ENCODE measurements around the gene RNF121.

Gene RNF121

DNA sequence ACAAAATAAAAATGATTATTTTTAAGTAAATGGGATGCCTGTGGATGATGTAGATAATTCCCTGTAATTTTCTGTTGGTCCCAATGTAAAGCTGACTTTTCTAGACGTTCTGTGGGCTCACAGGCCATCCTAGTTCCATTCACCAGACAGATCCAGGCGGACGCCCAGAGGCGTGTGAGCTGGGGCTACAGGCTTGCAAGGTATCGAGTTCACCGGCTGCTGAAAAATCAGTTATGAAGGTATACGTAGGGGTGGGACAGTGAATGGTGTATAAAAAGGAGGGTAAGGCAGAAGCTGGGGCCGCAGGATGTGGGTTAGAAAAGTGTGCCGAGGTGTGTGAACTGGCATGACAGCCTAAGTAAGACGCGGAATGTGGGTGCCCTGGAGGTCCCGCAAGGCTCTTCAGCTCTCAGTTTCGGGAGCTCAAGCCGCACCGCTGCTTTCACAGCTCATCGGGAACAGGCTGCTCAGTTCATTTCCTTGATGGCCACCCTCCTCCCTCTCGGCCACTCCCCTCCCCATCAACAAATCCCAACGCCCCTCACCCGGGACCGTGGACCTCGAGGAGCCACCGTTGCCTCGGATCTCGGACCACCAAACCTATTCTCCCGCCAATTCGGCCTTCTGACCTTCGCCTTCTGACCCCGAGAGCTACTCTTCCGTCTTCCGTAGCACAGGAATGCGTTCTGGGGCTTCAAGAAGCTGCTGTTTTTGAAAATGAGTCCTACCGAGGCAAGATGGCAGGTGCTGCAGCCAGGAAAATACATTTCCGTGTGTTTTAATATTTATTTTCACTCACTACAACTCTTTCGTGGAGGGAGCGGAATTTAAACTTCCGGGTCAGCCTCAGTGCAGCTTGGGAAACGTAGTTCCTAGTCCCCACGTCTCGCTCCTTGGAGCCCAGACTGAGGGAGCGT, 768 bp upstream of the RNF121 start, which contains the start of gene XNDC1N:
Gene XNDC1N (minus strand): TSS at position 775 of the 917 bp plus-strand sequence. CDS start 5,241 bp downstream, outside the sequence.
- Mint-ChIP-seq H3K27ac (peak within 1 kb of the TSS; percentile 100), H3K4me3 (peak within 1 kb of the TSS; percentile 99), H3K36me3 (peaks cover 43% of the 10 kb centered on the region), H3K4me1 (peaks cover 52% of the 10 kb centered on the region), H3K9me3 (no peaks in the 10 kb centered on the region)
- DNase-seq (ENCODE audit: low spot score in 2 of 2) (peak; percentile 51 to 90), ATAC-seq (peak; percentile 88)

DNA sequence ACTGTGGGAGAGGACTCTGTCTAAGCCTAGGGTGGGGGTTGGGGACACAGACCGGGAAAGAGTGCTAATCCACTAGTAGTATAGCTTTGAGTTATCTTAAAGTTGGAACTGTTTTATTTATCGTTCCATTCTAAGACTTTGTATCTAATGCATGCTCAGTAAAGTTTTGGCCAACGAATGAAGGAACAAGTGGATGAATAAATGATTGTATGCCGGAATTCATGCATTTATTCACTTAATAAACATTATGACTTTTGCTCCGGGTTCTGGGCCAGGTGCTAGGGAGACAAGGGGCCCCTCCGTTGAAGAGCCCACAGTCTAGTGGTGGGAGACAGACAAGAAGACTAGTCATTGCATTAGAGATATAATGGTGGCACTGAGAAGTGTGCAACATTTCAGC, 645 bp downstream of the RNF121 start:
- H3K4me1 Mint-ChIP-seq, result peaks cover 63% of the 10 kb centered on the region
- H3K9me3 Mint-ChIP-seq, result no peaks in the 10 kb centered on the region
- no peak for ATAC-seq
- H3K4me3 Mint-ChIP-seq, result peak overlapping the region; percentile 99
- no peak for DNase-seq (ENCODE audit: low spot score in 2 of 2)
- H3K27ac Mint-ChIP-seq, result peak overlapping the region; percentile 100
- H3K36me3 Mint-ChIP-seq, result peaks cover 37% of the 10 kb centered on the region

DNA sequence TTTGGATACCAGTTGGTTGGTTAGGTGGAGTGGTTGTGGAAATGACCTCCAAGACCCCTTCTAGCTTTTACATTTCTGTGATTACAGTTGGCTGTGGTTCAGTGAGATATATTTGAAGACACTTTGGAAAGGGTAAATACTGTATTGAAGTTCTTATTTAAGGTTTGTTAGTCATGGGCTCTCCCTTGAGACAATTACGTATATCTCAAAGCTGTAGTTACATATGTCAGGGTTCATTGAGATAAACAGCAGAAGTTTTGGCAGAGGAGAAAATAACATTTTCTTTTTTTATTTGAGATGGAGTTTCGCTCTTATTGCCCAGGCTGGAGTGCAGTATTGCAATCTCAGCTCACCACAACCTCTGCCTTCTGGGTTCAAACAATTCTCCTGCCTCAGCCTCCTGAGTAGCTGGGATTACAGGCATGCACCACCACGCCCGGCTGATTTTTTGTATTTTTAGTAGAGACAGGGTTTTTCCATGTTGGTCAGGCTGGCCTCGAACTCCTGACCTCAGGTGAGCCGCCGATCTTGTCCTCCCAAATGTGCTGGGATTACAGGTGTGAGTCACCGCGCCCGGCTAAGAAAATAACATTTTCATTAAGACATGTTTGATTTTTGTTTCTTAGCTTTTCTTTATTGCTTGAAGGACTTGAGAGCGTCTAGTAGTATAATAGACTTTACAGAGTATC, 1.9 kb downstream of the RNF121 start:
- DNase-seq (ENCODE audit: low spot score in 2 of 2) (no peak), ATAC-seq (no peak)
- peaks cover 34% of the 10 kb centered on the region for H3K36me3 Mint-ChIP-seq
- peak overlapping the region; percentile 100 for H3K27ac Mint-ChIP-seq
- H3K4me3 Mint-ChIP-seq, result peak overlapping the region; percentile 99
- H3K4me1 Mint-ChIP-seq, result peaks cover 66% of the 10 kb centered on the region
- no peaks in the 10 kb centered on the region for H3K9me3 Mint-ChIP-seq

DNA sequence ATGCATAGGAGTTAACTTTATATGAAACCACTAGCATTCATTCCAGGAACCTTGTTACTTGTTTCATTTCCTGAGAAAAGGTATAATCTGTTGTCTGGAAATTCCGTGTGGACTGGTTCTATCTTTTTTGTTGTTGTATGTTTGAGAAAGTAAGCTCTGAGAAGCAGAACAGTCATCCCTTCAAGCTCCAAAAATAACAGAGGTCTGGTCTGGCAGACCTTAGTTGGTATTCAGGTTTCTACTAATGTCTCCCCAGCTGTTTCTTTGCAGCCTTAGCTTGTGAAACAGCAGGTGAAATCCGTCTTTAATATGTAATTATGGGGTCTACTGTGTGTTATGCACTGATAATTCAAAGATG, 2.4 kb downstream of the RNF121 start:
- Mint-ChIP-seq H3K27ac (peak overlapping the region; percentile 27), H3K9me3 (no peaks in the 10 kb centered on the region), H3K4me1 (peaks cover 66% of the 10 kb centered on the region), H3K4me3 (peak overlapping the region; percentile 99), H3K36me3 (peaks cover 32% of the 10 kb centered on the region)
- DNase-seq (ENCODE audit: low spot score in 2 of 2) (no peak), ATAC-seq (no peak)

DNA sequence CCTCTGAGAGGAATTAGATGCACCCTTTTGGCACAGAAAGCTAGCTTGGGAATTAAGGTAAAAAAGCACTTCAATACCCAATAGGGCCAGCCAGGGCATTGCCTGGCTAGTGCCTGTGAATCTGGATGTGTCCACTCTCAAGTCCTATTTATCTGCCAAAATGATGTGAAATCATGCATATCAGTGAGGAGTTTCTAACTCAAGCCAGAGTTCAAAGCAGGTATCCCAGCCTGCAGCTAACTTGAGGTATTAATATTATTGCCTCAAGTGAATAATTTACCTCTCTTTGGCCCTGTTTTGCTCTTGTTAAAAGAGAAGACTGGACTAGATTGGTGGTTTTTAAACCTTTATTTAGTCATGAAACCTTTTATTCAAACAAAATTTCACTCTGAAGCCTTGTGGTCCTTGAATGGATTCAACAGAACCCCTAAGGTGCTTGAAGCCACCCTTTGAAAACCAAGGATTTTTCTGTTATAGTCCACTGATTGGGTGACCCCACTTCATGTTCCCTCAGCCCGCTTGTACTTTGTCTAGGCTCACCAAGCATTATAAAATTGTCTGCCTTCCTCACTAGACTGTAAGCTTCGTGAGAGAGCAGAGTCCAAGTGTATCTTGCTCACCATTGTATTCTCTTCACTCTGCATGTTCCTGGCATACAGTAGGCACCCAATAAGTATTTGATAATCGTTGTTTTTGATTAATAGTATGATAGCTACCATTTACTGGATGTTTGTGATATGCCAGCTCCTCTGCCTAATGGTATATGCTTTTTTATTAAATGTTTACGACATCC, 4.5 kb downstream of the RNF121 start:
- no peaks in the 10 kb centered on the region for H3K9me3 Mint-ChIP-seq
- H3K27ac Mint-ChIP-seq, result peak overlapping the region; percentile 43
- DNase-seq (ENCODE audit: low spot score in 2 of 2) (no peak), ATAC-seq (no peak)
- H3K4me3 Mint-ChIP-seq, result peak overlapping the region; percentile 10
- H3K36me3 Mint-ChIP-seq, result peaks cover 38% of the 10 kb centered on the region
- H3K4me1 Mint-ChIP-seq, result peaks cover 53% of the 10 kb centered on the region

DNA sequence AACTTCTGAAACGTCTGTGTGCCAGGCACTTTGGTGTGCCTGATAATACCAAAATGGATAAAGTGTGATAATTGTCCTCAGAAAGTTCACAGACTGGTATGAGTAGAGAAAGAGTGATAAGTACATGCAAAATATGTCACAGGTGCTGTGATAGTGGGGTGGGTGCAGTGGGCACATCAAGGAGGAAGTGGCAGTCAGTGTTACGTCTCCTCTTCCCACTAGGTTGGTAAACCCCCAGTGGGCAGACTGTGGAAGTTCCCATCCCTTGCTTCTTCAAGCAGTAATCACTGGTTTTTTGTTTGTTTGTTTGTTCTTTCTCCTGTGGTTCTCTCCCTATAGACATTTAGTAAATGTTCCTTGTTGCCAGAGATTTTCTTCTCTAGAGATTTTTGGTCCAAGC, 5.4 kb downstream of the RNF121 start:
- DNase-seq (ENCODE audit: low spot score in 2 of 2), result no peak
- Mint-ChIP-seq H3K36me3 (peaks cover 29% of the 10 kb centered on the region), H3K4me1 (peaks cover 45% of the 10 kb centered on the region), H3K4me3 (peak overlapping the region; percentile 10), H3K27ac (peak overlapping the region; percentile 43), H3K9me3 (no peaks in the 10 kb centered on the region)
- ATAC-seq, result peak; percentile 72

DNA sequence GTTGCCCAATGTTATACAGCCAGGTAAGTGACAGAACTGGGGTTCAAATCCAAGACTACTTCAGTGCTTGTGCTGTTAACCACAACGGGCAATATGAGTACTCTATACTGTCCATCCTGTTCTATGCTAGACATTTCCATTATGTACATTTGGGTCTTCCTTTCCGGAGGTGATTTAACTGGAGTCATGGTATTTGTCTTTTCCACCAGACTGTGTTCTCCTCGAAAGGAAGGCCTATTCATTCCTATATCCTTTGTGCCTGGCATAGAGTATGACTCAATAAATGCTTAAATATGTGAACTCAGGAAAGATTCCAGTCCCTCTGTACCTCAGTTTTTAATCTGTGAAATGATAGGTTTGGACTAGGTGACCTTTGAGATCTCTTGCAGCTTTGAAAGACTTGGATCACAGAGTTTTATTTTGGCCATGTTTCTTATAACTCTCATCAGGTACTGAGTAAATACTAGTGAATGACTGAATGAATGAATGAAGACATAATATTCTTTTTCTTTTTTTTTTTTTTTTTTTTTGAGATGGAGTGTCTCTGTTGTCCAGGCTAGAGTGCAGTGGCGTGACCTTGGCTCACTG, 6.6 kb downstream of the RNF121 start:
- Mint-ChIP-seq H3K27ac (no peak overlapping the region), H3K9me3 (no peaks in the 10 kb centered on the region), H3K36me3 (peaks cover 25% of the 10 kb centered on the region), H3K4me3 (no peak overlapping the region), H3K4me1 (peaks cover 33% of the 10 kb centered on the region)
- ATAC-seq, result no peak
- no peak for DNase-seq (ENCODE audit: low spot score in 2 of 2)

DNA sequence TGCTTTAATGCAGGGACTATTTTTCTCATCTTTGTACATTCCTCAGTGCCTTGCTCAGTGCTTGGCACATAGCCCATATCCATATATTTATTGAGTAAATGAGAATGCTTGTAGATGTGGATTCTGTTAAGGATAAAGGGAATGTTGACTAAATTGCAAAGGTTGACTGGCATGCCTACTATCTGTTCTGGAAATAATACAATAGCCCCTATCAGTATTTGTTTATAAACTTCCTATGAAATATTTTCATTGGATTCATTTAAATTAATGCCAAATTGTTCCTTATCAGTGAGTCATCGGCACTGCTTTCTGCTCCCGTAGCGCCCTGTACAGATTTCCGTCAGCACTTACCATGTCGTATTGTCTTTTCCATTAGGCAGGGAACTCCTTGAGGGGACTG, 8.0 kb downstream of the RNF121 start:
- ATAC-seq (no peak), DNase-seq (ENCODE audit: low spot score in 2 of 2) (no peak)
- Mint-ChIP-seq H3K4me3 (no peak overlapping the region), H3K27ac (no peak overlapping the region), H3K36me3 (peaks cover 25% of the 10 kb centered on the region), H3K9me3 (no peaks in the 10 kb centered on the region), H3K4me1 (peaks cover 19% of the 10 kb centered on the region)

DNA sequence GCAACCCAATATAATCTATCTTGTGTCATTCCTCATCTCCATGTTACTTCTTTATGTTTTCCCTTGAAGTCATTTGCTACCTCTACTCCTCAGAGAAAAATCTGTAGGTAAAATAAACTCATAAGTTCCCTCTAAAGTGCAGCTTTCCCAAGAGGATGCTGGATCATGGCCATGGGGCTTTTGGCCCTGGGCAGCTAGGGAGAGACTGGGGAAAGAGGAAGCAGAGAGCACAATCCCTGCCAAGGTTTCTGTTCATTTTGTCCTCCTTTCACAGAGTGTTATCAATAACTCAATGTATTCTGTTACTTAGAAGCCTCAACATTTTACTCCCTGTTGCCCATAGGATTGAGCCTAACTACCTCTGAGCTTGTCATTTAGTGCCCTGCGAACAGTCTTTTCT, 9.0 kb downstream of the RNF121 start:
- H3K27ac Mint-ChIP-seq, result no peak overlapping the region
- H3K36me3 Mint-ChIP-seq, result peaks cover 25% of the 10 kb centered on the region
- no peak for DNase-seq (ENCODE audit: low spot score in 2 of 2)

DNA sequence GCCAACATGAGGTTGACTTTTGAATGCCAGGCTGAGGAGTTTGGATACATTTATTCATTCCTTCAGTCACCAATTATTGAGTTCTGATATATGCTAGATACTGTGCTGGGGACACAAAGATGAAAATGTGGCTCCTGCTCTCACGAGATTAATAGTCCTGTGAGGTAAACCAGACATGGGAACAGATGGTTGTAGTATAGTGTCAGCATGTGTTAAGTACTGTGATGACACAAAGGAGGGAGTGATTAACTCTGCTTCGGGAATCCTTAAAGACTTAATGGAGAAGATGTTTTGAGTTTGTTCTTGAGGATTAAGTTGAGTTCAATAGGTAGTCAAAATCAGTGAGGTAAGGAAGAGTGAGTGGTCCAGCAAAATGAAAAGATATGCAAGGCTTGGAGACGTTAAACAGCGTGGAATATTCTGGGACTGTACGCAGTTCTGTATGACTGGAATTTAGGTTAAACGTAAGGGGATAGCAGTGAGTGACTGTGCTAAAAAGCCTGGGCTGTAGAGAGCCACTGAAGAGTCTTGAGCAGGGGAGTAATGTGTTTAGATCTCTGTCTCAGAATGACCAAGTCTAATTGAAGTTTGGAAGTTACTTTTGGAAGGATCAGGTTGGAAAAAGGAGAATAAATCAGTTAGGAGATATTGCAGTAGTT, 11.8 kb downstream of the RNF121 start:
- H3K4me1 Mint-ChIP-seq, result peaks cover 14% of the 10 kb centered on the region

More for the DNA sequence above, 9.0 kb downstream of the RNF121 start:
- no peak for ATAC-seq
- H3K4me1 Mint-ChIP-seq, result peaks cover 15% of the 10 kb centered on the region
- no peak overlapping the region for H3K4me3 Mint-ChIP-seq
- H3K9me3 Mint-ChIP-seq, result no peaks in the 10 kb centered on the region

DNA sequence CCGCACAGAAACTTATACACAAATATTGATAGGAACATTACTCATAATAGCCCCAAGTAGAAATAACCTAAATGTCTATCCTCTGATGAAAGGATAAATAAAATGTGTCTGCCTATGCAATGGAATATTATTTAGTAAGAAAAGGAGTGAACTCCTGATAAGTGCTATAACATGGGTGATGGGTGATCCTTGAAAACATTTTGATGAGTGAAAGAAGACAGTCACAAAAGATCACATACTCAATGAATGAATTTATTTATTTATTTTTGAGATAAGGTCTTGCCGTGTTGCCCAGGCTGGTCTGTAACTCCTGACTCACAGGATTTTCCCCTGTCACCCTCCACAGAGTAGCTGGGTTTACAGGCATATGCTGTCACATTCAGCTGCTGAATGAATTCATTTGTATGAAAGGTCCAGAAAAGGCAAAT, 17.3 kb downstream of the RNF121 start:
- Mint-ChIP-seq H3K4me3 (peak overlapping the region; percentile 2), H3K9me3 (no peaks in the 10 kb centered on the region), H3K4me1 (peaks cover 35% of the 10 kb centered on the region), H3K27ac (peak overlapping the region; percentile 38), H3K36me3 (peaks cover 44% of the 10 kb centered on the region)
- DNase-seq (ENCODE audit: low spot score in 2 of 2) (no peak), ATAC-seq (peak; percentile 80)

More for the DNA sequence above, 11.8 kb downstream of the RNF121 start:
- Mint-ChIP-seq H3K27ac (no peak overlapping the region), H3K4me3 (no peak overlapping the region), H3K9me3 (no peaks in the 10 kb centered on the region), H3K36me3 (peaks cover 32% of the 10 kb centered on the region)
- ATAC-seq (no peak), DNase-seq (ENCODE audit: low spot score in 2 of 2) (no peak)

DNA sequence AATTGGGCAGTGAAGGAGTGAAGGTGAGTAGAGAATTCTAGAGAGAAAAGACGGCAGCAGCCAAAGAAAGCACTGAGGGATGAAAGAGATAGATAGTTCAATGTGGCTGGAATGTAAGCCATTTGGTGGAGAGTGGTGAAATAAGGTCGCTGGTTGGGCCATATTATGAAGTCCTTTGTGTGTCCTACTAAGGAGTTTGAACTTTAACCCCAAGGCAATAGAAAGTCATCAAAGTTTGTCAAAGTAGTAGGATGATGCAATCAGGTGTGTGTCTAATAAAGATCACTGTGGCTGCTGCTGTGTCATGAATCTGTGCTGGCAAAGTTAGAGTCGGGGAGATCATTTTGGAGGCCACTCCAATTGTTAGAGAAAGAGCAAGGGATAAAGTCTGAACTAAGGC, 18.7 kb downstream of the RNF121 start:
- peak overlapping the region; percentile 6 for H3K27ac Mint-ChIP-seq

DNA sequence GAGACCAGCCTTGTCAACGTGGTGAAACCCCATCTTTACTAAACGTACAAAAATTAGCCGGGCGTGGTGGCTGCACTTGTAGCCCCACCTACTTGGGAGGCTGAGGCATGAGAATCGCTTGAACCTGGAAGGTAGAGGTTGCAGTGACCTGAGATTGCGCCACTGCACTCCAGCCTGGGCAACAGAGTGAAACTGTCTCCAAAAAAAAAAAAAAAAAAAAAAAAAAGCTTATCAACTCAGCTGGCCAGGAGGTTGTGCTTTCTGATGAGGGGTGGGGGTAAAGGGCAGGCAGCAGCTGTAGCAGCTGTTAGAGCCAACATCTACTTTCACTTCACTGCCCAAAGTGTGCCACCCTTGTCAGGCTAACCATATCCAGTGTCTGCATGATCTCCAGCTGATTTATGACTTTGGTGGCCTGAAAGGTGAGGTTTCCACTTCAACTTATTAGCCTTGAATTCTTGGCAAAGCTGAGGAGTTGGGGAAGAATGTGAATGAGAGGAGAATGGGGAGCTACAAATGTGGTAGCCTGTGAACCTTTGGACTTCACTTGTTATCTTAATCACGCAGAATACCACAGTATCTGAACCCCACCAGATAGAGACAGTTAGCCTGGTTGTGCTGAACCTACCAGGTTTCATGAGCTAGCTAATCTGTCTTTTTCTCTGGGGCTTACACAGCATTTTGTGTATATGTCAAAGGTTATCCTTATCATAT, 19.6 kb downstream of the RNF121 start:
- DNase-seq (ENCODE audit: low spot score in 2 of 2) (no peak), ATAC-seq (no peak)
- Mint-ChIP-seq H3K9me3 (no peaks in the 10 kb centered on the region), H3K36me3 (peaks cover 49% of the 10 kb centered on the region), H3K4me1 (peaks cover 31% of the 10 kb centered on the region), H3K4me3 (no peak overlapping the region), H3K27ac (no peak overlapping the region)

More for the DNA sequence above, 18.7 kb downstream of the RNF121 start:
- no peak for DNase-seq (ENCODE audit: low spot score in 2 of 2)
- Mint-ChIP-seq H3K4me3 (no peak overlapping the region), H3K36me3 (peaks cover 49% of the 10 kb centered on the region), H3K4me1 (peaks cover 35% of the 10 kb centered on the region), H3K9me3 (no peaks in the 10 kb centered on the region)
- no peak for ATAC-seq

DNA sequence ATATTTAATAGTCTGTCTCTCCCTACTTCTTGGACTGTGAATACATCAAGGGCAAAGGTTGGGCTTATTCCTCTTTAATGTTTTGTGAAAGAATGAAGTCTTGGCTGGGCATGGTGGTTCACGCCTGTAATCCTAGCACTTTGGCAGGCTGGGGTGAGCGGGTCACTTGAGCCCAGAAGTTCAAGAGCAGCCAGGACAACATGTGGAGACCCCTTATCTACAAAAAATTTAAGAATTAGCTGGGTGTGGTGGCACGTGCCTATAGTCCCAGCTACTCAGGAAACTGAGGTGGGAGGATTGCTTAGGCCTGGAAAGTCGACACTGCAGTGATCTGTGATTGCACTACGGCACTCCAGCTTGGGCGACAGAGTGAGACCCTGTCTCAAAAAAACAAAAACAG, 20.2 kb downstream of the RNF121 start:
- H3K4me1 Mint-ChIP-seq, result peaks cover 31% of the 10 kb centered on the region
- H3K36me3 Mint-ChIP-seq, result peaks cover 49% of the 10 kb centered on the region
- ATAC-seq, result no peak
- DNase-seq (ENCODE audit: low spot score in 2 of 2), result no peak
- no peaks in the 10 kb centered on the region for H3K9me3 Mint-ChIP-seq
- H3K4me3 Mint-ChIP-seq, result no peak overlapping the region
- no peak overlapping the region for H3K27ac Mint-ChIP-seq
